K562 (cell line): Measurements from ENCODE around the gene PPP2R5A. TPM values are rescaled to one million over a fixed set of nuclear protein-coding genes. Genes with fewer than 3 reads are reported as not detected.
A peak's percentile ranks its signal among the peaks of the same experiment; 100 is the strongest.

Experiments used
- BRF1 ChIP-seq: IDR thresholded peaks from 3 replicates; pipeline ENCODE4 v1.6.1; 2011; ENCODE audit warnings: borderline replicate concordance, mild to moderate bottlenecking; ENCODE audit not compliant: insufficient read length; ENCODE audit errors: extremely low read depth
- EGR1 ChIP-seq: fragments of 450-650 bp; conservative IDR thresholded peaks from 2 replicates; pipeline ENCODE4 v1.6.1; 2017; ENCODE audit warnings: mild to moderate bottlenecking
- EP400 ChIP-seq: fragments of 450-650 bp; IDR thresholded peaks from 2 replicates; pipeline ENCODE4 v1.6.1; 2017; ENCODE audit warnings: antibody characterized with exemption, mild to moderate bottlenecking, moderate library complexity
- HDAC1 ChIP-seq, 2 experiments: fragments of 450-650 bp; IDR thresholded peaks; 2 replicates each; pipeline ENCODE4 v1.6.1; 2016 to 2017; ENCODE audit warnings: inconsistent platforms in 1 of 2, mild to moderate bottlenecking in 1 of 2, moderate library complexity in 1 of 2
- KDM2B ChIP-seq: fragments of 250-450 bp; sonication (Bioruptor Pico); IDR thresholded peaks from 2 replicates; pipeline ENCODE4 v1.8.0; 2021; ENCODE audit warnings: mild to moderate bottlenecking, moderate library complexity
- LCOR ChIP-seq: sonication (generic); formaldehyde crosslinking; IDR thresholded peaks from 2 replicates; pipeline ENCODE4 v1.8.0; 2022; ENCODE audit warnings: mild to moderate bottlenecking, missing genetic modification reagents
- RBBP5 ChIP-seq: fragments of 200-600 bp; sonication (generic); IDR thresholded peaks from 2 replicates; pipeline ENCODE4 v1.6.1; 2012; ENCODE audit warnings: borderline replicate concordance, mild to moderate bottlenecking, low read length, control low read depth, inconsistent platforms; ENCODE audit not compliant: insufficient read depth, poor library complexity, severe bottlenecking
- RBFOX2 ChIP-seq: fragments of 200-400 bp; formaldehyde crosslinking; IDR thresholded peaks from 2 replicates; pipeline ENCODE4 v1.6.1; 2017; ENCODE audit warnings: low read depth, mild to moderate bottlenecking, low read length, moderate library complexity
- SMARCE1 ChIP-seq: fragments of 450-650 bp; IDR thresholded peaks from 2 replicates; pipeline ENCODE4 v1.7.1; 2016; ENCODE audit warnings: mild to moderate bottlenecking
- TEAD4 ChIP-seq, 2 experiments: sonication (generic) in 1 of 2; formaldehyde crosslinking in 1 of 2; IDR thresholded peaks; 2 replicates each; pipeline versions ENCODE4 v1.6.1 to v1.8.0; 2012 to 2022; ENCODE audit warnings: borderline replicate concordance in 1 of 2, inconsistent platforms in 1 of 2, low read length in 1 of 2, mild to moderate bottlenecking in 1 of 2, missing genetic modification reagents in 1 of 2
- ZBTB40 ChIP-seq, 2 experiments: fragments of 450-650 bp in 1 of 2; sonication (generic) in 1 of 2; formaldehyde crosslinking in 1 of 2; IDR thresholded peaks; 2 replicates each; pipeline versions ENCODE4 v1.7.1 to v1.9.0; 2016 to 2022; ENCODE audit warnings: inconsistent platforms in 1 of 2, mild to moderate bottlenecking in 1 of 2, missing genetic modification reagents in 1 of 2
- ZNF518B ChIP-seq: fragments of 250-450 bp; sonication (Bioruptor Pico); IDR thresholded peaks from 2 replicates; pipeline ENCODE4 v1.5.0; 2021; ENCODE audit warnings: mild to moderate bottlenecking, moderate library complexity
- polyA plus RNA-seq, 8 experiments: library from polyadenylated mRNA; depleted of rRNA in 4 of 8; stranded (reverse) in 5 of 8; unstranded in 3 of 8; fragments of >200 nt; fragmentation: Nextera tagmentation in 2 of 8; fragmentation: Illumina TruSeq in 1 of 8; extraction: Ambion mirVana in 2 of 8; extraction: Trizol in 1 of 8; gene quantifications; 2 replicates each; pipeline versions ENCODE4 v1.2.1 to v1.2.3, GENCODE V29; 2011 to 2014; ENCODE audit warnings: inconsistent platforms in 1 of 8, missing spikeins in 1 of 8
- total RNA-seq, 7 experiments: library from RNA; depleted of rRNA in 6 of 7; stranded (reverse); fragments of >200 nt in 6 of 7; fragmentation: Illumina TruSeq in 2 of 7; extraction: Trizol in 2 of 7; gene quantifications; 2 replicates each; pipeline versions ENCODE4 v1.2.1 to v1.2.3, GENCODE V29; 2011 to 2021; ENCODE audit warnings: low replicate concordance in 1 of 7
- TF ChIP-seq, protein P1 (sequence below): sonication (generic); IDR thresholded peaks from 2 replicates; pipeline ENCODE4 v1.6.1; 2016

The PPP2R5A gene
- total and polyA plus RNA-seq, 9 of the 15 experiments (the other 6 are each of a cell fraction or from before 2014, with no cell fraction given), result 26.9 to 106 (median 64.3) TPM

DNA sequence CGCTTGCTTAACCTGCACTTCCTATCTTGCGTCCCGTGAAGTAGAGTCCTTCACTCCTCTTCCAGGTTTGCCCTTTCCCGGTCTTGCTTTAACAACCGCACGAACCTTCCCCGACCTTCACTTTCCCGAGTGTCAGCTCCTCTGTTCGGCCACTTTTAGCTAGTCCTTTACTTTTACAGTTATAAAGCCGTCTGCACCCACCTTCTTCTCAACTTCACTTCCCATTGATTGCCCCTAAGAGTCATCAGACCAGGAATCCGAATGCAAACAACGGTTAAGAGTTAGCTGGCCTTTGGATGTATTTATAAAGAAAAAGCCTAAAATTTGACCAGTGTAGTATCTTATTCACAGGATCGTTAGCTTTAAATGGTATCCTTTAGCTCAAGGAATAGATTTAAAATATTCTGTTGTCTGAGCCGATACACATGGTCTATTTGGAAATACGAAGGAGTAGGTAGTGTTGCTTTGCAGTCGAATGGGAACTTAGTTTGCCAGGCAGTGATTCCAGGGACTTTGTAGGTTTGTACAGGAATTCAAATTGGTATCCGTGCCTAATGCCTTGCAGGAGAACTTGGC is 1.4 kb downstream of the PPP2R5A start (continued):
- TF ChIP-seq ZNF518B (CRISPR knock-in tag) (no peak), RBFOX2 (no peak), ZBTB40 (IDR thresholded peaks at IDR 0.05) (0 out of 2 replicates have a peak, but pooled peaks have one; percentile 9), ZBTB40 (CRISPR knock-in tag; IDR thresholded peaks at IDR 0.05) (no peak), KDM2B (CRISPR knock-in tag) (no peak), BRF1 (no peak), EGR1 (no peak), EP400 (peak; percentile 18; the same call in 1 of the 2 replicates), HDAC1 (IDR thresholded peaks at IDR 0.05) (peak in 1 of 2 experiments; percentile 6; a peak in 1 of 4 replicates), LCOR (CRISPR knock-in tag) (0 out of 2 replicates have a peak, but pooled peaks have one; percentile 25), RBBP5 (peak; percentile 3), SMARCE1 (no peak), TEAD4 (IDR thresholded peaks at IDR 0.05; ENCODE audit: low read length) (0 out of 2 replicates have a peak, but pooled peaks have one; percentile 2), TEAD4 (CRISPR knock-in tag; IDR thresholded peaks at IDR 0.05; ENCODE audit: borderline replicate concordance) (no peak)
- TF ChIP-seq, protein P1, sequence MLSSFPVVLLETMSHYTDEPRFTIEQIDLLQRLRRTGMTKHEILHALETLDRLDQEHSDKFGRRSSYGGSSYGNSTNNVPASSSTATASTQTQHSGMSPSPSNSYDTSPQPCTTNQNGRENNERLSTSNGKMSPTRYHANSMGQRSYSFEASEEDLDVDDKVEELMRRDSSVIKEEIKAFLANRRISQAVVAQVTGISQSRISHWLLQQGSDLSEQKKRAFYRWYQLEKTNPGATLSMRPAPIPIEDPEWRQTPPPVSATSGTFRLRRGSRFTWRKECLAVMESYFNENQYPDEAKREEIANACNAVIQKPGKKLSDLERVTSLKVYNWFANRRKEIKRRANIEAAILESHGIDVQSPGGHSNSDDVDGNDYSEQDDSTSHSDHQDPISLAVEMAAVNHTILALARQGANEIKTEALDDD, result 0 out of 2 replicates have a peak, but pooled peaks have one; percentile 12
